ENCODE data around the gene RFPL1.
"Not testable (repeated sequence)": the region's sequence is repeated elsewhere in the genome, so short reads cannot be mapped to it uniquely, and the experiment has no call there.

Gene RFPL1

DNA sequence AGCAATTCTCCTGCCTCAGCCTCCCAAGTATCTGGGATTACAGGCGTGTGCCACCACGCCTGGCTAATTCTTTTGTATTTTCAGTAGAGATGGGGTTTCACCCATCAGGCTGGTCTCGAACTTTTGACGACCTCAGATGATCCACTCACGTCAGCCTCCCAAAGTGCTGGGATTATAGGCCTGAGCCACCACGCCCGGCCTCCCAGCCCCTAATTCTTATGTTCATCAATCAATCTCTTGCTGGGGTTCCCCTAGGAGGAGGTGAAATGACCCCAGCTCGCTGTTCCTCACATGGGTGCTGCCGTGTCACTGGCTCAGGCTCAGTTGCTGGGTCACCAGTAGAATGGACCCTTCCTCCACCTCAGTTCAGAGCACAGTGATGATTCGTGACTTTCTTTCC, at the start of gene RFPL1:
Gene RFPL1 (plus strand): TSS at position 301 of the 400 bp plus-strand sequence.
- FAIRE-seq: not testable (repeated sequence)

DNA sequence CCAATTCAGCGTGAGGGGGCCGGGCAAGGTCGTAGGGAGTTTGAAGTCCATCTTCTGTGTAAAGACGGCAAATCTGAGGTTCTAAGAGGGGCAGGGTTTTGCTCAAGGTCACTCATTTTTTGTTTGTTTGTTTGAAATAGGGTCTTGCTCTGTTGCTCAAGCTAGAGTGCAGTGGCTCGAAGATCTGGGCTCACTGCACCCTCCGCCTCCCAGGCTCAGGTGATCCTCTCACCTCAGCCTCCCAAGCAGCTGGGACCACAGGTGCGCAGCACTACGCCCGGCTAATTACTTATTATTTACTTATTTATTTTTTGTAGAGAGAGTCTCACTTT, 49.7 kb upstream of the RFPL1 start:
- no peak for FAIRE-seq

DNA sequence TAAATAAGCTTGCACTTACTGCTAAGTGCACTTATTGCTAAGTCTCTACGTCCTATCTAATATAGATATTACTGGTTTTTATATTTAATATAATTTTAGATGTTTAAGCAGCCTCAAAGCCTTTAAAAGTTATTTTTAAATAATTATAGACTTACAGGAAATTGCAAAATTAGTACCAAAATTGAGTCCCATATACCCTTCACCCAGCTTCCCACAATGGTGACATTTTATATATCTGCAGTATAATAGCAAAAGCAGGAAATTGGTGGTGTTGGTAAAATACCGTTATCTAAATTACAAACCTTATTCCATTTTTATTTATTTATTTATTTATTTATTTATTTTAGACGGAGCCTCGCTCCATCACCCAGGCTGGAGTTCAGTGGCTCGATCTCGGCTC, 48.1 kb upstream of the RFPL1 start:
- FAIRE-seq: no peak

DNA sequence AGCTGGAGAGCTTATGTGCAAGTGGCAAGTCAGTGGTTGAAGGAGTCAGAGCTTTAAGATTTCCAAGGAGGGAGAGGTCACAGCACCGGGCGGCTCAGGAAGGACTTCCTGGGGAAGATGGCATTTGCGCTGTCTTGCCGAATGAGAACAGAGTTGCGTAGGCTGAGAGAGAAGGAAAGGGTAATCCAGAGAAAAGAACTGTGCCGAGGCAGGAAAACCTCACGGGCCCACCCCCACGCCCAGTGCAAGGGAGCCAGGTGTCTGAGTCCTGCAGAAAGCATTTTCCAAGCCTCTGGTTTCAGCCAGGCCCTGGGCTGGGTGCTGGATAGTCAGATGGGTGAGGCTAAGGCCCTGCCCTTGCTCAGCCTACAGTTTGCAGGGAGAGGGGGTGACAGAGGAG, 46.8 kb upstream of the RFPL1 start:
- FAIRE-seq: no peak

DNA sequence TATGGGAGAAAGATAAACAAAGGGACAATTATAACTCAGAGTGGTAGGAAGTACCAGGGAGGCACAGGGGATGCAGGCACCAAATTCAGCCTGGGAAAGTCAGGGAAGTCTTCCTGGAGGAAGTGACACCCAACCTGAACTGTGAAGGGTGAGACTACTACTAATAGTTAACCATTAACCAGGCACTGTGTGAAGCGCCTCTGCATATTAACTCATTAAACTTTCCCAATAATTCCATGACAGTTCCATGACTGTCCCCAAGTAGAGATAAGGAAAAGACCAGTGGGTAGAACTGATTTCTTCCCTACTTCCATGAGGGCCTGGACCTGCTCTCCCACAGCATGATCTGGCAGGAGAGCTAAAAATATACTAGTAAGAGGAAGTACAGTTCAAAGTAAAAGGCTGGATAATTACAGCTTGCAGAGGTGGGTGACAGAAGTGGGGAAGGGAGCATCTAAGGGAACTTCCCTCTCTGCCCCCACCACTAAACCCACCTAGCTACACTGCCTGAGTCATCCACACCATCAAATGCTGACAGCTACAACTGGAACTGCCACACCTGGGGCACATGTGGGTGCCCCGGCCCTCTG, 45.3 kb upstream of the RFPL1 start:
- FAIRE-seq: no peak

DNA sequence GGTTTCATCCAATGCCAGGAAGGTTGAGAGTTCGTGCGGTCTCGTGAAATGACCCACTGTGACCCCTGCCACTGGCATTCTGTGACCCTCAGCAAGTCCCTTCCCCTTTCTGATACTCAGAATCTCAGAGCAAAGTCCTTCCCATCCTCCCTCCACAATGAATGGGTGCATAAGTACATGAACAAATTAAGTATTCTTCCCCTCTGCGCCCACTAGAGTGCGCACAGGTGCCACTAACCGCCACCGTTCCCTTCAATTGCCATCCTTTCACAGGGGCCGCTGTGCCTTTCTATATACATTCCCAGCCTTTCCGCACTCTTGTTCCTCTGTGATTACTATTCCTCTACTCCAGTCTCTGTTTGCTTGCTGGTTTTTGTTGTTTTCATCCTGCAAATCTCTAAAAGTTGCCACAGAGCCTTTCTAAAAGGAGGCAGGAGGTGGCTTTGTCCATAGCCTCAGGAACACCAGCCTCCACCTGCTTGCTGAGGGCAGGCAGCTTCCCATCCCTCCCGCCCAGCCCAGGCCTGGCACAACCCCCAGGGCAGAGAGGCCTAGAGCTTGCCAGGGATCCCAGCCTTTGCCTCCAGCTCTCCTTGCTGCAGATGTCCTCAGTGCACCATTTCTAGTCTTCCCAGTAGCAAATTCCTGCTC, 43.3 kb upstream of the RFPL1 start:
- FAIRE-seq: no peak

DNA sequence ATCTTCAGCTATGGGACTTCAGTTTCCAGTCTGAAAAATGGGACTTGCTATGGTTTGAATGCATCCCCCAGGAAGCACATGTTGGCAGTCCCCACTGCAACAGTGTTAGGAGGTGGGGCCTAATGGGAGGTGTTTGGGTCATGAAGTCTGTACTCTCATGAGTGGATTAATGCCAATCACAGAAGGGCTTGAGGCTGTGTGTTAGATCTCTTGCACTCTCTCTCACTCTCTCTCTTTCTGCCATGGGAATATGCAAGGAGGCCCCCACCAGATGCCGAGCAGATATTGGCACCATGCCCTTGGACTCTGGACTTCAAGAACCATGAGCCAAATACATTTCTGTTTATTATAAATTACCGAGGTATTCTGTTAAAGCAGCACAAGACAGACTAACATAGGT, 42.3 kb upstream of the RFPL1 start:
- no peak for FAIRE-seq

DNA sequence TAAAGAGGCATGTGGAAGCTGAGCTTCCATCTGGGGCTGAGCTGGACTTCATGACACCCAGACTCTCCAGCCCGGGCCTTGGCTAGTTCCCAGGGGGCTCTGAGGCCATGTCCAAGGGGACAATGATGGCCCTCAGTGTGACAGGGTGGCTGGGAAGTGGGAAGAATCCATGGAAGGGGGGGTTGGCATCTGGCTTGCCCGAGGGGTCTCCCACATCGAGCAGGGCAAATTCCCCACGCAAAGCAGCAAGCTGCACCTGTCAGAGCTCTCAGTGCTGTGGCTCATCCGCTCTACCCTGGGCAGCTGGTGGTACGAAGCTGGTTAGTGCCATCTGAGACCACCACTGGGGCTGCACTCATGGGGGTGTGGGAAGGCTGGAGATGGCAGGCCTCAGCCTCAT, 40.6 kb upstream of the RFPL1 start:
- no peak for FAIRE-seq

DNA sequence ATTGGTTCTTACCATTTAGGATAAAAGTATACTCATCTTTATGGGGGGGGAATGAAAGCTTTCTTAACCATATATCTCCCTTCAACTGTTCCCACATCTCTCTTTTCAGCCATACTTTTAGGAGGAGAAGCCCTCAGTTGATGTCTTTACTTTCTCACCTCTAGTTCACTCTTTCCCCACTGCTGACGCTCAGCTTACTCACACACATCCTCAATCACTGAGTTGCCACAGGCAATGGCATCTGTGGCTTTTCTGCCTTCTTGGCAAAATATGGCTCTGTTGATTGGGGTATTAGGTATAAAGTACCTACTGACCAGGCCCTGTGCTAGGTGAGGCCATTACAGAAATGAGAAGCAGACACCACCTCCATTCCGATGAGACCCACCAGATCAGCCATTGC, 37.8 kb upstream of the RFPL1 start:
- FAIRE-seq: no peak

DNA sequence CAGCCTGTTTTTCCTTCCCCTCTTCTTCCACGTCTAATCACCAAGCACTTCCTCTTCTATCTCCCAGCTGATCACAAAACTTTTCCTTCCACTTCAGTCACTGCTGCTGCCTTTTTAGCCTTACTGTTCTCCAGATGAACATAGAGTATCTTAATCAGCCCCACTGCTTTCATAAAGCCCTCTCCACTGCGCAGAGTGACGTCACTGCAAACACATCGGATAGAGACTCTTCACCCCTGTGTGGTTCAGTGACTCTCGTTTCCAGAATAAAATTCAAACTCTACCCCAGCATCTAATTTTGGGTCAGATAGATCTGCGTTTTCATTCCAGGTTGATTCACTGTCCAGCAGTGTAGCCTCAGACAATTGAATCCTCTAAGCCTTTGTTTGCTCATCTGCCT, 36.8 kb upstream of the RFPL1 start:
- not testable (repeated sequence) for FAIRE-seq

DNA sequence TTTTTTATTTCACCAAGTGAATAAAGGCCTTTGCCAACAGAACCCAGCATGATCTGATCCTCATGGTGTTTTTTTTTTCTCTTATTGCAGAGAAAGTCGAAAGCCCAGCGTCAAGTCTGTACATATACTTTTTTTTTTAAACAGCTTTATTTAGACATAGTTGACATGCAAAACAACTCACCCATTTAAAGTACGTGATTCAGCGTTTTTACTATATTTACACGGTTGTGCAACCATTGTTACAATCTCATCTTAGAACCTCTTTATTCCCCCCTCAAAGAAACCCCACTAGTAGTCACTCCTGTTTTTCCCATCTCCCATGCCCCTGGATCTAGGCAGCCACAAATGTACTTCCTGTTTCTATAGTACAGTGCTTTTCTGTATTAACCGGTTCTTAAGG, 29.4 kb upstream of the RFPL1 start:
- FAIRE-seq: no peak

DNA sequence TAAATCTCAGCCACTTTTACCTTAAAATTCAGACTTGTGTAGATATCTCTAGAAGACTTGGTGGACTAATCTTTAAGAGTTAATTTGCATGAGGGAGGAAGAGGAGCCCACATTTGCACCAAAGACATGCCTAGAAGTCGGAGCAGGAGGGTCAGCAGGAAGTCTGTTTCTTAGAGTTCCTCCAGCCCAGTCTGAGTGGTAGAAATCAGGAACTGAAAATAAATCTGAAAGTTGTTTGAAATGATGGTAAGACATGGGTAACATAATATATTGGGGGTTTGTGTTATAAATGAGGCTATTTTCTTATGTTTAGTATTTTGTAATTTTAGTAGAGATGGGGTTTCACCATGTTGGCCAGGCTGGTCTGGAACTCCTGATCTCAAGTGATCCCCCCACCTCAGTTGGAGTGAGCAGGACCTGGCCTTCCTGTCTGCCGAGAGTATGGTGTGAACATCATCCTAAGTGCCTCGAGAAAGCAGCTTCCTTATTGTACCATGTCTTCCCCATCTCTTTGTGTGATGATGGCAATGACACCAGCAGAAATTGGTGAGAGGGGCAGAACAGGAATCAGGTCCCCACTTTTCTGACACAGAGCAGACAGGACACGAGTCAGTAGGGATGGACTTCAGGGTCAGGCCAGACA, 26.7 kb upstream of the RFPL1 start:
- FAIRE-seq: not testable (repeated sequence)

DNA sequence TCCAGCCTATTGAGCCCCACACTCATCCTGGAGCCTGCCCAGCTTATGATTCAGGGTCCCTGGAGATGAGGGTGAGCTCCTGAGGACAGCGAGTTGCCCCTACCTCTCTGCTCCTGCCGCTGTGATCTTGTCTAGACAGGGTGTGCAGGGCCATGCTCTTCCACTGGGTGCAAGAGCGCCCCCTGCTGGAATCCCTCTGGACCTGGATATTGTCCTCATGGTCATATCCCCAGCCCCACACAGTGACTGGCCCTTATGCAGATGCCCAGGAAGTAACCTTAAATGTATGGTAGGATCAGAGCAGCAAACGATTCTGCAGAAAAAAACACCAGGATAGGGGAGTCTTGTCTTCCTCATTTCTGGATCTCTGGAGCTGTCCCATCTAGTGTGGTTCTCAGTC, 25.6 kb upstream of the RFPL1 start:
- not testable (repeated sequence) for FAIRE-seq

DNA sequence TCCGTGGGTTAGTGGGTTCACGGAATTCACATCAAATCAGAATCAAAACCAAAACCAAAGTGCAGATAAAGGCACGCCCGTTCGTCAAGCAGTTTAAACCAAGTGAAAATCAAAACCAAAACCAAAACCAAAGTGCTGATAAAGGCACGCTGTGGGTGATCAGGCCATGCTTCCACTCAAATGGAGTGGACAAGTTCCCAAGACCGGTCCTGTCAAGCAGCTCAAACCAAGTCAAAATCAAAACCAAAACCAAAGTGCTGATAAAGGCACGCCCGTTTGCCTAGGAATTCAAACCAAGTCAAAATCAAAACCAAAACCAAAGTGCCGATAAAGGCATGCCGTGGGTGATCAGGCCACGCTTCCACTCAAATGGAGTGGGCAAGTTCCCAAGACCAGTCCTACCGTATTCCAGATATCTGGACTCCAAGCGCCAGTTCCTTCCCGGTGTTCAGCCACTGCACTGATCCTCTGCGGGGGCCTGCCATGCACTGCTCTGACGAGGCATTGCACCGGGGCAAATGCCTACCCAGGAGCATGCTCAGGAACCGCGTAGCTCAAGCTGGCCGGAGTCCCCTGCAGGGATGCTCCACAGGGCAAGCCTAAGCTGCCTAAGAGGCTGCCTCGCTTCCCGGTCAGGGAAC, 23.3 kb upstream of the RFPL1 start:
- peak; percentile 83 for FAIRE-seq

DNA sequence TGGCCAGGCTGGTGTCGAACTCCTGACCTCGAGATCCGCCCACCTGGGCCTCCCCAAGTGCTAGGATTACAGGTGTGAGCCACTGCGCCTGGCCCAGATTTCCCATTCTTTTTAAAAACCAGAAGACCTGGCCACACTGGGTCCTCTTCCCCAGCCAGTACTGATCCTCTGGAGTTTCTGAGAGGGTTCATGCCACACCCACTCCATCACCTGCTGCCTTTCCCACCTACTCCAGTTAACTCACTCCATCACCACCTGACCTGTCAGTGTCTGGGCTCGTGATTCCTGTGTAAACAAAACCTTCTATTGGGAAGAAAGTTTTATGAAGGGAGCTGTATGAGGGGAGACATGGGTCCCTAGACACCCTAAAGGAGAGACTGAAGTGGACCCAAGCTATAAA, 19.7 kb upstream of the RFPL1 start:
- not testable (repeated sequence) for FAIRE-seq

DNA sequence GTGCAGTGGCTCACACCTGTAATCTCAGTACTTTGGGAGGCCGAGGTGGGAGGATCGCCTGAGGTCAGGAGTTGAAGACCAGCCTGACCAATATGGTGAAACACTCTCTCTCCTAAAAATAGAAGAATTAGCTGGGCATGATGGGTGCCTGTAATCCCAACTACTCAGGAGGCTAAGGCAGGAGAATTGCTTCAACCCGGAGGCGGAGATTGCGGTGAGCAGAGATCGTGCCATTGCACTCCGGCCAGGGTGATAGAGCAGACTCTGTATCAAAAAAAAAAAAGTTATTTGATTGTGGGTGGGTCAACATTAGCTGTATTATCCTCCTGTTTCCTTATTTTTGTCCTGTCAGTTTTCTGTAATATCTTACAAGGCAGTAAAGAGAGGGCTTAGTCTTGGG, 11.9 kb upstream of the RFPL1 start:
- FAIRE-seq: no peak

DNA sequence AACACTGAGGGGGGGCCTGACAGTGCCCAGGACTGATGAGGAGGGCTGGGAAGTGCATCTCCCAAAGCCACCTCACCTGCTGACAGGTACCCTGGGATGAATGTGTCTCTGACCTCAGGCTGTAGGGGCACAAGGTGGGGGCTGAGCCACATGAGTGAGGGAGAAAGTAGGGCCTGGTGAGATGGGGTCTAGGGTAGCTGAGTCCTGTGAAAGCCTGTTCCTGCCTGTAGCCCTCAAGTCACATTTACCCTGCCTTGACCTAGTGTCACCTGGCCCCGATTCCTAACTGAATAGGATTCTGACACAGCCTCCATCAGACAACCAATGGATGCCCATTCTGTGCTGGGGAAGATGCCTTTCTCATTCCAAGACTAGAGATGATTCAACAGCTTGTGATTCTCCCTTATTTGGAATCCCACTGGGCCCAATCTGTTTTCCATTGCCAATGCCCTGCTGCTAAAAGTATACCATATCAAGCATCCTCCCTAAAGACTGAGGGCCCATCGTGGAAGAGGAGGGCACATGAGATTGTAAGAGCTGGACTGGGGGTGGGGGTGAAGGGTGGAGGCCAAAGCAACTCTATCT, 11.1 kb upstream of the RFPL1 start:
- FAIRE-seq: no peak

DNA sequence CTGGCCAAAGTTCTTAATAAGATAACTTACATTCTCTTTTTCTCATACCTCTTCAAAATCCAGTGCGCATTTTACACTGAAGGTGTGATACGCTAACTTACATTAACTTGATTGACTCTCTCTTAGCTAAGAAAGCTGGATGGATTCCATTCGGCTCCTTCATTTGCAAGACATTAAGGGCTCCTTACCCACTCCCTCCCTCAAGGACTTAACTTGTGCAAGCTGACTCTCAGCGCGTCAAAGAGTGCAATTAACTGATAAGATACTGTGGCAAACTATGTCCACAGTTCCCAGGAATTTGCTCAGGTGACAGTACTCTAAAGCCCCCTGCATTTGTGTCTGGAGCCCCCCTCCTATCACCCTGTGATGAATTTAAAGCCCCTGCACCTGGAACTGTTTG, 6.4 kb upstream of the RFPL1 start:
- FAIRE-seq: no peak

DNA sequence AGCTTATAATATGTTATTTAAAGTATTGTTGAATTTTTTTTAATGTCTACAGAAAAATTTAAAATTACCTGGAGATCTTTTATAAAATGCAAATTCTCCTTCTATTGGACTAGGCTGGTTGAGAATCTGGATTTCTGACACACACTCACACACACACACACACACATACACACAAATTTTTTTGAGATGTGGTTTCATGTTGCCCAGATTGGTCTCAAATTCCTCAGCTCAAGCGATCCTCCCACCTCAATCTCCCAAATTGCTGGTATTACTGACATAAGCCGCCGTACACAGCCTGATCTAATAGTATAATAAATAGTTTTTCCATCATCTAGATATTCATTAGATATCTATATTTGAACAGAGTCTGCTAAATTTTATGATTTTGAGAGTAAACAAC, 4.5 kb upstream of the RFPL1 start:
- no peak for FAIRE-seq

DNA sequence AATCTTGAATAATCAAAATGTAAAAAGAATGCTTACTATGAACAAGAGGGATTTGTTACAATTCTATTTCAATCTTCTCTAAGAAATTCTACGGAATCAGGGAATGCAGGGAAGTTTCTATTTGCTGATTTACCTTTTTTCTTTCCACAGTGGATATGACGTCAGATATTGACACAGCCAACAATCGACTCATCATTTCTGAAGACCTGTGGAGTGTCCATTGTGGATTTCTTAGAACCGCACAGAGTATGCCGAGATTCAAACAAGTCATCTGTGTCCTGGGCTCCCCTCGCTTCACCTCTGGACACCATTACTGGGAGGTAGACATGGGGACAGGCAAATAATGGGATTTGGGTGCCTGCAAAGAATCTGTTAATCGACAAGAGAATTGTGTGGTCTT, 4.1 kb upstream of the RFPL1 start:
- FAIRE-seq: no peak

DNA sequence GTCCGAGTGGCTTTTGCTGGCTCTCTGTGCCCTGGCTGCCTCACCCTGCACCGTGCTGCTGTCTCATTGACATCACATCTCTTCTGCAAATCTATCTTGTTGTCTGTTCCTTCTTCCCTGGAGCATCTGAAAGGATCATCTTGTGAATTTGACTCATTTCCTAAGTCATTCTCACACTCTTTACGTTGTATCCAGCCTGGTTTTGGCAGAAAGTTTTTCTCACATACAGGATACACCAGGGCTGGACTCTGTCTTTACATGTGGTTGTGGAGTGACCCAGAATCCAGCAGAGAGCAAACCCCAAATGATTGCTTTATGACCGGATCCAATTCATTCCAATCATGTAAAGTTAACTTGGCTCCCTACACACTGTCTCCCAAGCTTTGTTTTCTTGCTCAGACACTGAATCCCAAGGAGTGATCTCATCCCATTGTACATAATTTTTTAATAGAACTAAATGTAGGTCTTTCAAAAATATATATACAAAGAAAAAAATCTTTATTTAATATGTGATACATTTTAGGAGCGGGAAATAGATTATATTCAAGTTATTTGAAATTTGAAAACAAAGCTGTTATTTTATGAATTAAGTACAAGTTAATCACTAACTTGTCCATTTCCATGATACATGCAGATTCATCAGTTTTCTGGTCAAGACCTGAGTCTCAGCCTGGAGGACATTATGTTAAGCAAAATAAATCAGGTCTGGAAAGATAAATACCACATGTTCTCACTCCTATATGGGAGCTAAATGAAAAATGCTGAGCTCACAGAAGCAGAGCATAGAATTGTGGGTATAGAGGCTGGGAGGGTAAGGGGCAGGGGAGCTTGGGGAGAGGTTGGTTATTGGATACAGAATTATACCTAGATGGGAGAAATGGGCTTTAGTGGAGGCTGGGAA, 2.9 kb upstream of the RFPL1 start:
- no peak for FAIRE-seq

DNA sequence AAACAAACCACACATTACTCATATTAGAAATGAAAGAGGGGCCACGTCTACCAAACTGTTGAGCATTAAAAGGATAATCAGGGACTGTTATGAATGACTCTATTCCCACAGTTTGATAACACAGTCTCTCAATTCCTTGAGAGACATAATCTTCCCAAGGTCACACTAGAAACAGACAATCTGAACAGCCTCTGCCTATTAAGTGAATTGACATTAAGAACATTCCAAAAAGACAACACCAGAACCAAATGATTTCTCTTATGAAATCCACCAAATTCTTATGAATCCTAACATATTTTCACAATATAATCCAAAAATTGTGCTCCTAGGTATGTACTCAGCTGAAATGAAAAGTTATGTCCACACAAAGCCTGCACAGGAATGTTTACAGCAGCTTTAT, 4.6 kb downstream of the RFPL1 start:
- no peak for FAIRE-seq

DNA sequence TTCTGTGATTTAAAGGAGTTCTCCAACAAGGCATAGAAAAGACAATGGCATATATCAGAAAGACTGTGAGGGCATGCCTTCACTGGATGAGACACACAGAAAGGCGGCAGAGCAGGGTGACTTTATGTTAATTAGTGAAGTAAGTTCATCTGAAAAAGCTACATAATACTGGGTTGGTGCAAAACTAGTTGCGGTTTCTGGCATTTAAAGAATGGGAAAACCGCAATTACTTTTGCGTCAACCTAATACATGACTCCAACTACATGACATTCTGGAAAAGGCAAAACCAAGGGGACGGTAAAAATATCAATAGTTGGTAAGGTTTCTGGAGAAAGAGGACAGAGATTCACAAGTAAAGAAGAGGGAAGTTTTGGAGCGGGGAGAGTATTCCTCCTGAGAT, 5.1 kb downstream of the RFPL1 start:
- FAIRE-seq: no peak
